Peyer's patch (tissue), 4 donors: ENCODE data around the gene RAB8A.

Source experiments
- CTCF ChIP-seq, 6 experiments: fragments of 450-650 bp in 4 of 6; fragments of 200-600 bp in 2 of 6; sonication (generic) in 1 of 6; IDR thresholded peaks; one replicate each; pipeline ENCODE4 v1.5.1; 2017 to 2019; ENCODE audit warnings: antibody characterized with exemption in 6 of 6, mild to moderate bottlenecking in 3 of 6, moderate library complexity in 1 of 6
- POLR2A ChIP-seq, 2 donors: fragments of 450-650 bp; IDR thresholded peaks; one replicate each; pipeline ENCODE4 v1.5.1; 2017; ENCODE audit warnings: antibody characterized with exemption in 2 of 2, mild to moderate bottlenecking in 2 of 2, moderate library complexity in 2 of 2

GRCh38 chr19:16075430-16076153 is 36.1 kb upstream of the RAB8A start:
- no peak for TF ChIP-seq CTCF (IDR thresholded peaks at IDR 0.05)
- TF ChIP-seq POLR2A (IDR thresholded peaks at IDR 0.05), result no peak
